Sigmoid colon (tissue), 4 donors: Measurements from ENCODE around the gene ZFAND3.

Experiments
- EP300 ChIP-seq, 4 donors: sonication (generic); formaldehyde crosslinking; IDR thresholded peaks; one replicate each; pipeline ENCODE4 v1.6.1; 2017; ENCODE audit warnings: antibody characterized with exemption in 4 of 4
- POLR2AphosphoS5 ChIP-seq, 4 donors: sonication (generic); formaldehyde crosslinking; IDR thresholded peaks; one replicate each; pipeline ENCODE4 v1.6.1; 2017; ENCODE audit warnings: antibody characterized with exemption in 4 of 4
- TF ChIP-seq, protein P1 (sequence below), 4 experiments: fragments of 450-650 bp in 3 of 4; fragments of 200-600 bp in 1 of 4; IDR thresholded peaks; one replicate each; pipeline ENCODE4 v1.5.1; 2016 to 2019; ENCODE audit warnings: antibody characterized with exemption in 4 of 4, mild to moderate bottlenecking in 3 of 4, moderate library complexity in 2 of 4

DNA sequence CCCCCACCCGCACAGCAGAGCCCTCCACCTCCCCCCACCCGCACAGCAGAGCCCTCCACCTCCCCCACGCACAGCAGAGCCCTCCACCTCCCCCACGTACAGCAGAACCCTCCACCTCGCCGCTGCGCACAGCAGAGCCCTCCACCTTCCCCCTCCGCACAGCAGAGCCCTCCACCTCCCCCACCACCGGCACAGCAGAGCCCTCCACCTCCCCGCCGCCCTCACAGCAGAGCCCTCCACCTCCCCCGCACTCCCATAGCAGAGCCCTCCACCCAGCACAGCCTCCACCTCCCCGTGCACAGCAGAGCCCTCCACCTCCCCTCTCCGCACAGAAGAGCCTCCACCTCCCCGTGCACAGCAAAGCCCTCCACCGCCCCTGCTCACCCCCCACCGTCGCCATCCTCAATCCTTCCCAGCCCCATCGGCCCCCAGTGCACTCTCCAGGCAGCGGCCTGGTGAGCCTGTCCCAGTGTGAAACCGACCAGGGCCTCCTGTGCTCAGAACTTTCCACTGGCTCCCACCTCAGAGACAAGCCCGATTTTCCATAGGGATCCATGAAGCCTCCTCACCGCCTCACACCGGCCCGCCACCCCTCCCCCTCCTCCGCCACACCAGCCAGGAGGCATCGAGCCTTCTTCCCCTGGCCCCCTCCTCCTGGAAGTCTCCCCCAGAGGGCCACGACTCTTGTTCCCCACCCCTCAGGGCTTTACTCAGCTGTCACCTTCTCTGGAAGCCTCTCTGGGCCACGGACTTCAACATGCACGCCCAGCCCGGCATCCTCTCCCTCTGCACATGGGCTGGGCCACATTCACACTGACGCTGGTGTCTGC, 347.1 kb downstream of the ZFAND3 start:
- TF ChIP-seq, protein P1, sequence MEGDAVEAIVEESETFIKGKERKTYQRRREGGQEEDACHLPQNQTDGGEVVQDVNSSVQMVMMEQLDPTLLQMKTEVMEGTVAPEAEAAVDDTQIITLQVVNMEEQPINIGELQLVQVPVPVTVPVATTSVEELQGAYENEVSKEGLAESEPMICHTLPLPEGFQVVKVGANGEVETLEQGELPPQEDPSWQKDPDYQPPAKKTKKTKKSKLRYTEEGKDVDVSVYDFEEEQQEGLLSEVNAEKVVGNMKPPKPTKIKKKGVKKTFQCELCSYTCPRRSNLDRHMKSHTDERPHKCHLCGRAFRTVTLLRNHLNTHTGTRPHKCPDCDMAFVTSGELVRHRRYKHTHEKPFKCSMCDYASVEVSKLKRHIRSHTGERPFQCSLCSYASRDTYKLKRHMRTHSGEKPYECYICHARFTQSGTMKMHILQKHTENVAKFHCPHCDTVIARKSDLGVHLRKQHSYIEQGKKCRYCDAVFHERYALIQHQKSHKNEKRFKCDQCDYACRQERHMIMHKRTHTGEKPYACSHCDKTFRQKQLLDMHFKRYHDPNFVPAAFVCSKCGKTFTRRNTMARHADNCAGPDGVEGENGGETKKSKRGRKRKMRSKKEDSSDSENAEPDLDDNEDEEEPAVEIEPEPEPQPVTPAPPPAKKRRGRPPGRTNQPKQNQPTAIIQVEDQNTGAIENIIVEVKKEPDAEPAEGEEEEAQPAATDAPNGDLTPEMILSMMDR (IDR thresholded peaks at IDR 0.05): no peak
- no peak for TF ChIP-seq EP300 (IDR thresholded peaks at IDR 0.05)
- TF ChIP-seq POLR2AphosphoS5 (IDR thresholded peaks at IDR 0.05): no peak
